Naive thymus-derived CD4-positive, alpha-beta T cell (primary cell): ENCODE data around the gene SSTR3. TPM values are rescaled to one million over a fixed set of nuclear protein-coding genes. Genes with fewer than 3 reads are reported as not detected.
"Not testable (repeated sequence)": the region's sequence is repeated elsewhere in the genome, so short reads cannot be mapped to it uniquely, and the experiment has no call there.

Source experiments
- ATAC-seq: fragments of 150-1000 bp; cut with Tn5 transposase; 2 replicates; pipeline ENCODE4 v1.10.0; 2021; ENCODE audit warnings: mild to moderate bottlenecking, moderate library complexity
- CTCF ChIA-PET: fragments of 350-600 bp; sonication (Branson Sonifier 250); formaldehyde crosslinking; loops from one replicate; lab custom pipeline; 2021; ENCODE audit warnings: antibody characterized with exemption; lab: Charles Lee
- POLR2A ChIA-PET: fragments of 350-600 bp; sonication (Branson Sonifier 250); formaldehyde crosslinking; loops from one replicate; lab custom pipeline; 2021; ENCODE audit warnings: antibody characterized with exemption, inconsistent platforms; lab: Charles Lee
- DNase-seq, 9 donors: peaks; one replicate each; pipeline versions ENCODE4 v3.0.0 to v3.0.0-alpha.2; 2020 to 2022; ENCODE audit warnings: mixed read lengths in 1 of 9
- H3K27ac ChIP-seq: one replicate; pipeline ENCODE4 v1.7.0; 2013; ENCODE audit warnings: mild to moderate bottlenecking, low read depth, low read length, moderate library complexity
- H3K27me3 ChIP-seq, 2 donors: one replicate each; pipeline ENCODE4 v1.7.0; 2013; ENCODE audit warnings: low read length in 2 of 2, mild to moderate bottlenecking in 2 of 2, moderate library complexity in 2 of 2; ENCODE audit not compliant: control insufficient read depth in 2 of 2, insufficient read depth in 2 of 2
- H3K36me3 ChIP-seq, 3 experiments: 1 replicate in 2 of 3; 2 replicates in 1 of 3; pipeline ENCODE4 v1.7.0; 2013; ENCODE audit warnings: low read length in 3 of 3, mild to moderate bottlenecking in 3 of 3, moderate library complexity in 1 of 3; ENCODE audit not compliant: insufficient read depth in 3 of 3, control insufficient read depth in 2 of 3
- H3K4me1 ChIP-seq, 2 donors: one replicate each; pipeline ENCODE4 v1.7.0; 2013; ENCODE audit warnings: low read length in 2 of 2, mild to moderate bottlenecking in 2 of 2, moderate library complexity in 1 of 2; ENCODE audit not compliant: control insufficient read depth in 2 of 2, insufficient read depth in 2 of 2
- H3K4me3 ChIP-seq: 2 replicates; pipeline ENCODE4 v1.7.0; 2013; ENCODE audit warnings: mild to moderate bottlenecking, low read length
- H3K9me3 ChIP-seq, 3 experiments: 1 replicate in 2 of 3; 2 replicates in 1 of 3; pipeline ENCODE4 v1.7.0; 2013; ENCODE audit warnings: low read length in 3 of 3; ENCODE audit not compliant: control insufficient read depth in 2 of 3
- H3K27ac Mint-ChIP-seq, 9 donors: one replicate each; pipeline ENCODE4 v1.8.0; 2020 to 2022; ENCODE audit warnings: mixed read lengths in 9 of 9, mild to moderate bottlenecking in 8 of 9, moderate library complexity in 5 of 9, inconsistent platforms in 2 of 9
- H3K27me3 Mint-ChIP-seq, 5 donors: one replicate each; pipeline ENCODE4 v1.8.0; 2021 to 2022; ENCODE audit warnings: mixed read lengths in 5 of 5, mild to moderate bottlenecking in 1 of 5
- H3K36me3 Mint-ChIP-seq, 5 donors: one replicate each; pipeline ENCODE4 v1.8.0; 2020 to 2022; ENCODE audit warnings: mixed read lengths in 5 of 5, mild to moderate bottlenecking in 3 of 5, inconsistent platforms in 1 of 5
- H3K4me1 Mint-ChIP-seq, 7 donors: one replicate each; pipeline ENCODE4 v1.8.0; 2020 to 2022; ENCODE audit warnings: mixed read lengths in 7 of 7, mild to moderate bottlenecking in 3 of 7, inconsistent platforms in 1 of 7
- H3K4me3 Mint-ChIP-seq, 10 donors: one replicate each; pipeline ENCODE4 v1.8.0; 2020 to 2022; ENCODE audit warnings: mild to moderate bottlenecking in 10 of 10, mixed read lengths in 10 of 10, moderate library complexity in 6 of 10, inconsistent platforms in 2 of 10
- H3K9me3 Mint-ChIP-seq, 11 donors: one replicate each; pipeline ENCODE4 v1.8.0; 2020 to 2022; ENCODE audit warnings: mixed read lengths in 11 of 11, mild to moderate bottlenecking in 4 of 11, inconsistent platforms in 1 of 11, moderate library complexity in 1 of 11
- intact Hi-C, 2 donors: fragments of 100-400 bp; cut with micrococcal nuclease; formaldehyde crosslinking; loops; one replicate each; pipeline ENCODE4 v1.15.1; 2023
- polyA plus RNA-seq, 2 donors: library from polyadenylated mRNA; unstranded; fragments of 300-500 nt; fragmentation: Illumina TruSeq; gene quantifications; one replicate each; pipeline ENCODE4 v1.2.3, GENCODE V29; 2021
- total RNA-seq, 6 experiments: library from RNA in 5 of 6; stranded (reverse) in 5 of 6; gene quantifications; 1 replicate in 5 of 6; 2 replicates in 1 of 6; pipeline ENCODE4 v1.2.3 and lab custom pipeline; 2021 to 2026

Gene SSTR3
- total and polyA plus RNA-seq, 7 experiments from 2014 or later = 3.9 to 30.4 (median 6.4) TPM

DNA sequence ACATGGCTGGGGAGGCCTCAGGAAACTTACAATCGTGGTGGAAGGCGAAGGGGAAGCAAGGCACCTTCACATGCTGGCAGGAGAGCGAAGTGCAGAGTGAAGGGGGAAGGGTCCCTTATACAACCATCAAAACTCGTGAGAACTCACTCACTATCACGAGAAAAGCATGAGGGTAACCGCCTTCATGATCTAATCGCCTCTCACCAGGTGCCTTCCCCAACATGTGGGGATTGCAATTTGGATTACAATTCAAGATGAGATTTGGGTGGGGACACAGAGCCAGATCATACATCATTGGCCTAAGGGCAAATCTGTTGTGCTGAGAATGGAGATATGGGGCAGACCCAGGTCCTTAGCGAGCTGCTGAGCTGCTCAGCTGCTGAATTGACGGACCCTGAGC is 37.3 kb downstream of the SSTR3 start:
- Mint-ChIP-seq H3K4me1 (peaks cover 12 to 42% (median 33%) of the 10 kb centered on the region in 7 donors), H3K27me3 (peaks cover 0 to 9% (median 0%) of the 10 kb centered on the region in 5 donors), H3K4me3 (no peak overlapping the region), H3K27ac (peak overlapping the region in 1 of 9 donors; percentile 30), H3K36me3 (peaks cover 0 to 4% (median 0%) of the 10 kb centered on the region in 5 donors), H3K9me3 (peaks cover 0 to 3% (median 0%) of the 10 kb centered on the region in 11 donors)
- POLR2A ChIA-PET = interaction anchor here (1.7 kb wide), 1 partner anchor 23 kb away, joined by 4 read pairs; no protein-coding TSS in a partner anchor
- ATAC-seq = no peak
- Histone ChIP-seq H3K36me3 (no peaks in the 10 kb centered on the region), H3K27ac (no peak overlapping the region), H3K4me3 (no peak overlapping the region), H3K27me3 (no peaks in the 10 kb centered on the region), H3K4me1 (peaks cover 10 to 18% of the 10 kb centered on the region in 2 donors), H3K9me3 (no peaks in the 10 kb centered on the region)
- DNase-seq = no peak
- CTCF ChIA-PET = interaction anchor here (0.8 to 1.5 kb wide), 2 partner anchors 8 to 15 kb away, joined by 3 to 4 read pairs; no protein-coding TSS in a partner anchor
- intact Hi-C loops = no loop called here

DNA sequence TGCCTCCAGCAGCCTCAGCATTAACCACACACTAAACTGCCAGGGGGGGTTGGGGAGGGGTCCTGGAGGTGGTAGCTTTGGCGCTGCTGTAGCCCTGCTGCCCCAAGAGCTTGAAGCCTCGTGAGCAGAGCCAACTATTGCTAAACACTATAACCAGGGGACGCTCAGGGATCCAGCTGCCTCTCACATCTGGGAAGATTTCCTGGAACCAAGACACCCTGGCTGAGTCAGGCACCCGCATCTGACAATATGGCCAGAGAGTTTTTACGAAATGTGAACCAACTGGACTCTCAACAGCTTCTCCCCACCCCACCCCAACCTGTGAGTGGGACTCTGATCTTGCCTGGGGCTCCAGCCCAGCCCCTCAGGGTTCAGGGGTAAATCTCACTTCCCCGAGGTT is 38.6 kb downstream of the SSTR3 start:
- intact Hi-C loops = no loop called here
- H3K4me3 Mint-ChIP-seq = no peak overlapping the region
- peaks cover 0 to 14% (median 0%) of the 10 kb centered on the region in 5 donors for H3K36me3 Mint-ChIP-seq
- no peak overlapping the region for H3K4me3 ChIP-seq
- H3K4me1 ChIP-seq = peaks cover 23 to 24% of the 10 kb centered on the region in 2 donors
- peaks cover 0 to 9% (median 0%) of the 10 kb centered on the region in 5 donors for H3K27me3 Mint-ChIP-seq
- no peak for DNase-seq
- H3K27ac Mint-ChIP-seq = no peak overlapping the region
- no peak for ATAC-seq
- no peaks in the 10 kb centered on the region for H3K36me3 ChIP-seq
- H3K4me1 Mint-ChIP-seq = peaks cover 22 to 48% (median 40%) of the 10 kb centered on the region in 7 donors
- peaks cover 0 to 5% (median 0%) of the 10 kb centered on the region in 11 donors for H3K9me3 Mint-ChIP-seq
- H3K27ac ChIP-seq = no peak overlapping the region
- CTCF ChIA-PET = interaction anchor here (1.3 to 1.5 kb wide), 2 partner anchors 24 to 87 kb away, joined by 4 read pairs; no protein-coding TSS in a partner anchor
- POLR2A ChIA-PET = interaction anchor here (1.5 to 3.2 kb wide), 2 partner anchors 25 to 51 kb away, joined by 3 to 11 read pairs; no protein-coding TSS in a partner anchor
- H3K9me3 ChIP-seq = no peaks in the 10 kb centered on the region
- no peaks in the 10 kb centered on the region for H3K27me3 ChIP-seq

DNA sequence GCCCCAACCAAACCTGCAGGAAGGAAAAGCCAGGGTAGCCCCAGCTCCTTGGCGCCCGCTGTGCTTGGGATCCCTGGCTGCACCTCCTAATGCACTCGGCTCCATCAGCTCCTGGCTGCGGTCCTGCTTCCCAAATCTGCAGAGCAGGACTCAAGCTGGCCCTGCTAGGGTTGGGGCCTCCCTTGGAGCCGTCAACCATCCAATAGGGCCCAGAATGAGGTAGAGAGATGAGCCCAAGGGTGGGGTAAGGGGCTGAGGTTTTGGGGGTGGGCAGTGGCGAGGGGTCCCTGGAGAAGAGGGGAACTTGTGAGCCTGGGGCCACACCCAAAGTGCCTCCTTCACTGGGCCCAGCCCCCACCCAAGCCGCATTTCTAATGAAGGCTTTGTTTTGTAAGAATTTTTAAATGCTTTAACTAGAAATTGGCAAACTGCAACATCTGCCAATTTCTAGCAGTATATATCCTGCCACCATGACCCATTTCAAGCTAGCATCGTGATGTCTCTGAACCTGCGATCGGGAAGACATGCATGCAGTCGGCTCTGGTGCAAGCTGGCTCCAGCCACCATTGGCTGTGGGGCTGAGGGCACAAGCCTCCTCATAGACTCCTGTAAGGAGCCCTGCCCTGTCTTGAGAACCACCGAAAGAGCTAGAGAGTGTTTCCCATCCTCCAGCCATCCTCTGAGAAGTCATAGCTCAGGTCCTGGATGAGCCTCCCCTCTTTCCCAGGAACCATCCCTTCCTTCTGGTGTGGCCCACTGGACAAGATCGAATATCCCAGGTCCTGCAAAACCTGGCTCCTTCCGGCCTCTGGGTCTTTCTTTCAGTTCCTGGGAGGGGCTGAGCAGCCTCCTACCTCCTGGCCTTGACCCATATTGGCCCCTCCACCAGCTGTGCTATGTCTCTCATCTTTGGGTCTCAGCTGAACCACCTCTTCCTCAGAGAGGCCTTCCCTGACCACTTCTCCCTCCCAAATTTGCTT is 39.7 kb downstream of the SSTR3 start:
- peaks cover 33 to 52% (median 47%) of the 10 kb centered on the region in 7 donors for H3K4me1 Mint-ChIP-seq
- peaks cover 0 to 5% (median 0%) of the 10 kb centered on the region in 5 donors for H3K27me3 Mint-ChIP-seq
- H3K27ac ChIP-seq = no peak overlapping the region
- H3K4me3 ChIP-seq = no peak overlapping the region
- CTCF ChIA-PET = interaction anchor here (1.3 to 1.5 kb wide), 3 partner anchors 25 to 88 kb away, joined by 4 to 5 read pairs (median 4); partner anchors contain the start of gene RAC2
- H3K36me3 Mint-ChIP-seq = peaks cover 0 to 18% (median 0%) of the 10 kb centered on the region in 5 donors
- H3K4me1 ChIP-seq = peaks cover 32 to 34% of the 10 kb centered on the region in 2 donors
- intact Hi-C loops = no loop called here
- no peak for DNase-seq
- H3K27me3 ChIP-seq = no peaks in the 10 kb centered on the region
- POLR2A ChIA-PET = interaction anchor here (0.7 to 3.2 kb wide), 4 partner anchors 8 to 50 kb away, joined by 3 to 11 read pairs (median 4); no protein-coding TSS in a partner anchor
- no peaks in the 10 kb centered on the region for H3K9me3 ChIP-seq
- H3K4me3 Mint-ChIP-seq = no peak overlapping the region
- H3K9me3 Mint-ChIP-seq = peaks cover 0 to 5% (median 0%) of the 10 kb centered on the region in 11 donors
- H3K27ac Mint-ChIP-seq = peak overlapping the region in 1 of 9 donors; percentile 28
- no peak for ATAC-seq
- H3K36me3 ChIP-seq = no peaks in the 10 kb centered on the region

DNA sequence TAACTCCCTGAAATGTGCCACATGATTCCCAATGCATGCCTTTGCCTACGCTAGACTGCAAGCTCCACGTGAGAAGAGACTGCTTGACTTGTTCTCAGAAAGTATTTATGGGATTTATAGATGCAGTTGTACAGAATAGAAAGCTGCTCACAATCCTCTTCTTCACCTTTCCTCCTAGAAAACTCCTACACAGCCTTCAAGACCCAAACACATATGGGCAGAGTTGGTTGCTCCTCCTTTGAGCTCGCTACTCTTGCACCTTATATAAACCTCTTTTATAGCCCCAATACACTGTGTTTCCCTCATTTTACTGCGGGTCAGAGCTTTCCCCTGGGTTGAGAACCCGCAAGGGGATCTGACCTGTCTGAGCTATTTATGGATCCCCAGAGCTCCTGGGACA is 40.6 kb downstream of the SSTR3 start:
- Mint-ChIP-seq H3K9me3 (peaks cover 0 to 5% (median 0%) of the 10 kb centered on the region in 11 donors), H3K27me3 (peaks cover 0 to 2% (median 0%) of the 10 kb centered on the region in 5 donors), H3K4me3 (no peak overlapping the region), H3K36me3 (peaks cover 0 to 18% (median 0%) of the 10 kb centered on the region in 5 donors), H3K4me1 (peaks cover 36 to 54% (median 47%) of the 10 kb centered on the region in 7 donors), H3K27ac (peak overlapping the region in 2 of 9 donors; percentile 12 to 20)
- DNase-seq (no peak), ATAC-seq (no peak)
- no peaks in the 10 kb centered on the region for H3K9me3 ChIP-seq
- no peak overlapping the region for H3K4me3 ChIP-seq
- intact Hi-C loops = no loop called here
- ChIA-PET POLR2A (interaction anchor here (0.6 to 3.2 kb wide), 4 partner anchors 9 to 49 kb away, joined by 3 to 11 read pairs (median 4); no protein-coding TSS in a partner anchor), CTCF (interaction anchor here (1.4 kb wide), 1 partner anchor 73 kb away, joined by 5 read pairs; the partner anchor contains the start of gene RAC2)
- peaks cover 36 to 43% of the 10 kb centered on the region in 2 donors for H3K4me1 ChIP-seq
- H3K27me3 ChIP-seq = no peaks in the 10 kb centered on the region
- no peaks in the 10 kb centered on the region for H3K36me3 ChIP-seq
- no peak overlapping the region for H3K27ac ChIP-seq

DNA sequence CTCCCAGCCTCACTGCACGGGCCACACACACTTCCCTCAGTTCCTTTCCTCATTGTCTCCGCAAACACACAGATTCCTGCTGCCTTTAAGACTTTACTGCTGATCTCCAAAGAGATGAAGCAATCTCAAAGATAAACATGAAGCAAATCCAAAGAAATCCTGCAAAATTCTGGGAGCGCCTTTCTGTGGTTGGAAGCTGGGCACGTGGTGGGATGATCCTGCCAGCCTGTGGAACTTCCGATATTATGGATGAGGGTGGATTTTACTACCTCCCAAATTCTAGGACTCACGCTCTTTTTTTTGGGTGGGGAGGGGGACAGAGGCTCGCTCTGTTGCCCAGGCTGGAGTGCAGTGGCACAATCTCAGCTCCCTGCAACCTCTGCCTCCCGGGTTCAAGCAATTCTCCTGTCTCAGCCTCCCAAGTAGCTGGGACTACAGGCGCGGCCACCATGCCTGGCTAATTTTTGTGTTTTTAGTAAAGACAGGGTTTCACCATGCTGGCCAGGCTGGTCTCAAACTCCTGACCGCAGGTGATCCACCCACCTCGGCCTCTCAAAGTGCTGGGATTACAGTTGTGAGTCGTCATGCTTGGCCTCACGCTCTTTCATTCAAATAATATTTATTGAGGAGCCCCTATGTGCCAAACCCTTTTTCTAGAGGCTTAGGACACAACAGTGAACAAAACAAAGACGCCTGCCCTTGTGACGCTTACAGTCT is 41.4 kb downstream of the SSTR3 start:
- H3K27me3 ChIP-seq, H3K27me3 Mint-ChIP-seq, DNase-seq, H3K9me3 Mint-ChIP-seq, H3K9me3 ChIP-seq, H3K4me3 ChIP-seq, intact Hi-C loops, H3K27ac ChIP-seq, H3K36me3 ChIP-seq, ATAC-seq: not testable (repeated sequence)
- peak overlapping the region in 1 of 10 donors; percentile 47 for H3K4me3 Mint-ChIP-seq
- POLR2A ChIA-PET = interaction anchor here (0.6 to 1.3 kb wide), 5 partner anchors 23 to 90 kb away, joined by 3 to 4 read pairs (median 3); no protein-coding TSS in a partner anchor
- H3K36me3 Mint-ChIP-seq = peaks cover 0 to 18% (median 0%) of the 10 kb centered on the region in 5 donors
- H3K27ac Mint-ChIP-seq = peak overlapping the region in 4 of 9 donors; percentile 43 to 63 (median 50)
- peaks cover 33 to 52% (median 48%) of the 10 kb centered on the region in 7 donors for H3K4me1 Mint-ChIP-seq
- CTCF ChIA-PET = interaction anchor here (0.9 to 1.4 kb wide), 3 partner anchors 29 to 321 kb away, joined by 3 to 5 read pairs (median 4); partner anchors contain the start of gene RAC2
- H3K4me1 ChIP-seq = peaks cover 38 to 51% of the 10 kb centered on the region in 2 donors
